HepG2 (cell line): ENCODE results near the gene PCDH7. TPM values are rescaled to one million over a fixed set of nuclear protein-coding genes. Genes with fewer than 3 reads are reported as not detected.
A peak's percentile ranks its signal among the peaks of the same experiment; 100 is the strongest.

Experiments used
- ATAC-seq: fragments of 200-7000 bp; cut with Tn5 transposase; 3 replicates; pipeline ENCODE4 v1.9.1; 2020; ENCODE audit warnings: mild to moderate bottlenecking, moderate library complexity
- BruUV-seq: library from RNA; stranded (reverse); fragments of 400-500 nt; replicated peaks from 2 replicates; lab custom pipeline; 2021; lab: Mats Ljungman, UMichigan
- CTCF ChIA-PET: fragments of 300-600 bp; formaldehyde crosslinking; extraction: SDS; loops from one replicate; lab custom pipeline; 2021; ENCODE audit warnings: low total read pairs, inconsistent platforms, low intra/inter-chr PET ratio; lab: Yijun Ruan, JAX
- POLR2A ChIA-PET: fragments of 350-600 bp; sonication (Branson Sonifier 250); formaldehyde crosslinking; loops from one replicate; lab custom pipeline; 2020; ENCODE audit warnings: antibody characterized with exemption, inconsistent platforms; lab: Yijun Ruan, JAX
- DNase-seq: peaks from one replicate; pipeline ENCODE4 v3.0.0-alpha.2; 2015; ENCODE audit warnings: low spot score
- FAIRE-seq: peaks from 3 replicates; lab custom pipeline; 2011; peaks lifted over from hg19 to GRCh38; lab: Jason Lieb, UNC
- H2AFZ ChIP-seq: one replicate; pipeline ENCODE4 v1.6.1; 2011; ENCODE audit warnings: low read length, inconsistent platforms
- H3K27ac ChIP-seq: fragments of 300-600 bp; 3 replicates; pipeline ENCODE4 v1.8.0; 2011; ENCODE audit warnings: mixed run types, mild to moderate bottlenecking, mixed read lengths, low read length, inconsistent platforms; ENCODE audit not compliant: insufficient read depth; ENCODE audit errors: extremely low read length
- H3K27me3 ChIP-seq, 2 experiments: fragments of 200-600 bp in 1 of 2; 2 replicates in 1 of 2; 3 replicates in 1 of 2; pipeline versions ENCODE4 v1.6.0 to v1.8.0; 2011; ENCODE audit warnings: low read length in 2 of 2, mild to moderate bottlenecking in 2 of 2, moderate library complexity in 2 of 2, inconsistent platforms in 1 of 2; ENCODE audit not compliant: insufficient read depth in 2 of 2, control insufficient read depth in 1 of 2
- H3K36me3 ChIP-seq, 2 experiments: fragments of 200-600 bp in 1 of 2; replicated peaks in 1 of 2; 2 replicates in 1 of 2; 3 replicates in 1 of 2; pipeline versions ENCODE4 v1.5.1 to v1.8.0; 2011; ENCODE audit warnings: low read length in 2 of 2, inconsistent platforms in 1 of 2; ENCODE audit not compliant: insufficient read depth in 2 of 2, control insufficient read depth in 1 of 2
- H3K4me1 ChIP-seq: 2 replicates; pipeline ENCODE4 v1.5.1; 2012; ENCODE audit warnings: low read length, inconsistent platforms; ENCODE audit not compliant: insufficient read depth
- H3K4me2 ChIP-seq: 2 replicates; pipeline ENCODE4 v1.6.0; 2011; ENCODE audit warnings: low read depth, low read length, inconsistent platforms
- H3K4me3 ChIP-seq, 3 experiments: fragments of 200-600 bp in 1 of 3; sonication (generic), shearing (Covaris generic) in 1 of 3; replicated peaks in 1 of 3; 2 replicates each; pipeline ENCODE4 v1.5.1; 2011 to 2016; ENCODE audit warnings: low read length in 3 of 3, inconsistent platforms in 2 of 3, low read depth in 2 of 3, mild to moderate bottlenecking in 2 of 3, control low read depth in 1 of 3, mixed read lengths in 1 of 3; ENCODE audit not compliant: insufficient read depth in 1 of 3
- H3K79me2 ChIP-seq: one replicate; pipeline ENCODE4 v1.6.1; 2011; ENCODE audit warnings: low read length, inconsistent platforms; ENCODE audit not compliant: insufficient read depth
- H3K9ac ChIP-seq: 2 replicates; pipeline ENCODE4 v1.6.0; 2011; ENCODE audit warnings: mild to moderate bottlenecking, low read depth, low read length, inconsistent platforms; ENCODE audit not compliant: insufficient read depth
- H3K9me3 ChIP-seq: 2 replicates; pipeline ENCODE4 v1.5.1; 2012; ENCODE audit warnings: mild to moderate bottlenecking, low read length
- H4K20me1 ChIP-seq: 2 replicates; pipeline ENCODE4 v1.6.0; 2011; ENCODE audit warnings: inconsistent platforms, mild to moderate bottlenecking, low read length, moderate library complexity; ENCODE audit not compliant: insufficient read depth
- DNMT3B ChIP-seq: conservative IDR thresholded peaks from 2 replicates; pipeline ENCODE4 v1.6.1; 2016; ENCODE audit warnings: missing biosample characterization, control low read depth
- DRAP1 ChIP-seq: IDR thresholded peaks from 2 replicates; pipeline ENCODE4 v1.6.1; 2016; ENCODE audit warnings: missing genetic modification reagents, missing compliant biosample characterization
- EZH2 ChIP-seq: conservative IDR thresholded peaks from 2 replicates; pipeline ENCODE4 v1.6.1; 2012; ENCODE audit warnings: mild to moderate bottlenecking, low read depth, low read length, moderate library complexity
- HDAC2 ChIP-seq: sonication (generic); formaldehyde crosslinking; IDR thresholded peaks from 2 replicates; pipeline ENCODE4 v1.4.0; 2020; ENCODE audit warnings: missing genetic modification reagents
- WGBS: methylation state at CpG from one replicate; pipeline ENCODE4 v1.1.6; 2017; ENCODE audit warnings: low lambda C conversion rate; 5-methylcytosine and 5-hydroxymethylcytosine counted together
- in situ Hi-C: cut with HindIII; loops from 2 replicates; pipeline ENCODE4 v1.10.0; 2017; ENCODE audit warnings: low pct_unique_long_range_greater_than_20kb; ENCODE audit not compliant: extremely low pct_ligation_motif_present
- intact Hi-C: fragments of 100-400 bp; cut with micrococcal nuclease; formaldehyde crosslinking; loops from one replicate; pipeline ENCODE4 v1.10.0; 2022; ENCODE audit not compliant: unreplicated experiment
- polyA plus RNA-seq, 8 experiments: library from polyadenylated mRNA; depleted of rRNA in 3 of 8; stranded (reverse) in 7 of 8; unstranded in 1 of 8; fragments of >200 nt; fragmentation: Illumina TruSeq in 4 of 8; extraction: Trizol in 4 of 8; gene quantifications; 2 replicates each; pipeline versions ENCODE4 v1.2.1 to v1.2.3, GENCODE V29; 2011 to 2016; ENCODE audit warnings: low read depth in 4 of 8, missing spikeins in 1 of 8, mixed read lengths in 1 of 8; ENCODE audit not compliant: insufficient read depth in 1 of 8
- total RNA-seq, 5 experiments: library from RNA; depleted of rRNA; stranded (reverse); fragments of >200 nt; fragmentation: Illumina TruSeq; extraction: Trizol; gene quantifications; 2 replicates each; pipeline ENCODE4 v1.2.3, GENCODE V29; 2016; ENCODE audit warnings: low read depth in 1 of 5
- TF ChIP-seq, protein P1 (sequence below), 2 experiments: IDR thresholded peaks; 2 replicates each; pipeline ENCODE4 v1.6.1; 2011 to 2012; ENCODE audit warnings: low read length in 2 of 2, borderline replicate concordance in 1 of 2, low read depth in 1 of 2, mild to moderate bottlenecking in 1 of 2, moderate library complexity in 1 of 2

PCDH7 gene
- total and polyA plus RNA-seq, 2 of the 13 experiments (the other 11 are each of a cell fraction or from before 2014, with no cell fraction given), result not detected

DNA sequence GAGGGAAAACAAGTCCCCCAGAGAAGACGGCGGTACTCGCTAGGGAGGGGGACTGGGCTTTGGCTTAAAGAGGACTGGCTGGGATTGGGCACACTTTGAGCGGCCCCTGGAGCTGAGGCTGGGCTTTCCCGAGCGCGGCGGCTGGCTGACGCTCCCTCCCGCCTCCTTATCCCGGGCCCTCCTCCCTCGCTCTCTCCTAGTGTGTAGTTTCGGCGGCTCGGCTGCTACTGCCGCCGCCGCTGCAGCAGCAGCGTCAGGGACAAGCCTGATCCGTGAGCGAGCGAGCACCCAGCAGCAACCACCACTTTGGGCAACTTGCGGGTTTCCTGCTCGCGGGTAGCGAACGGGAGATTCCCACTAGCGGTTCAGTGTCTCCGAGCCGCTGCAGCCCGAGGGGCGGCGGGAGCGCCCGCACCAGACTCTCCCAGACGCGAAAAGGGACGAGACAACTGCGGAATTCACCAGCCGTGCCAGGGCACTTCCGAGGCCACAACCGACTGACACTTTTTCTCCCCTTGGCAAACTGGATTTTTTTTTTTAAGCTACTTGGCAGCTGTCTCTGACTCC is 632 bp upstream of the PCDH7 start:
- 23% methylated on average over 10 of the region's 42 CpGs for WGBS
- no peak for TF ChIP-seq DRAP1
- no peak for TF ChIP-seq HDAC2
- TF ChIP-seq EZH2, result peak; percentile 60; the same call in 1 of the 2 replicates
- TF ChIP-seq, protein P1, sequence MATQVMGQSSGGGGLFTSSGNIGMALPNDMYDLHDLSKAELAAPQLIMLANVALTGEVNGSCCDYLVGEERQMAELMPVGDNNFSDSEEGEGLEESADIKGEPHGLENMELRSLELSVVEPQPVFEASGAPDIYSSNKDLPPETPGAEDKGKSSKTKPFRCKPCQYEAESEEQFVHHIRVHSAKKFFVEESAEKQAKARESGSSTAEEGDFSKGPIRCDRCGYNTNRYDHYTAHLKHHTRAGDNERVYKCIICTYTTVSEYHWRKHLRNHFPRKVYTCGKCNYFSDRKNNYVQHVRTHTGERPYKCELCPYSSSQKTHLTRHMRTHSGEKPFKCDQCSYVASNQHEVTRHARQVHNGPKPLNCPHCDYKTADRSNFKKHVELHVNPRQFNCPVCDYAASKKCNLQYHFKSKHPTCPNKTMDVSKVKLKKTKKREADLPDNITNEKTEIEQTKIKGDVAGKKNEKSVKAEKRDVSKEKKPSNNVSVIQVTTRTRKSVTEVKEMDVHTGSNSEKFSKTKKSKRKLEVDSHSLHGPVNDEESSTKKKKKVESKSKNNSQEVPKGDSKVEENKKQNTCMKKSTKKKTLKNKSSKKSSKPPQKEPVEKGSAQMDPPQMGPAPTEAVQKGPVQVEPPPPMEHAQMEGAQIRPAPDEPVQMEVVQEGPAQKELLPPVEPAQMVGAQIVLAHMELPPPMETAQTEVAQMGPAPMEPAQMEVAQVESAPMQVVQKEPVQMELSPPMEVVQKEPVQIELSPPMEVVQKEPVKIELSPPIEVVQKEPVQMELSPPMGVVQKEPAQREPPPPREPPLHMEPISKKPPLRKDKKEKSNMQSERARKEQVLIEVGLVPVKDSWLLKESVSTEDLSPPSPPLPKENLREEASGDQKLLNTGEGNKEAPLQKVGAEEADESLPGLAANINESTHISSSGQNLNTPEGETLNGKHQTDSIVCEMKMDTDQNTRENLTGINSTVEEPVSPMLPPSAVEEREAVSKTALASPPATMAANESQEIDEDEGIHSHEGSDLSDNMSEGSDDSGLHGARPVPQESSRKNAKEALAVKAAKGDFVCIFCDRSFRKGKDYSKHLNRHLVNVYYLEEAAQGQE (IDR thresholded peaks at IDR 0.05; ENCODE audit: borderline replicate concordance in 1 of 2, low read depth in 1 of 2, low read length in 2 of 2), result no peak
- TF ChIP-seq DNMT3B (CRISPR knock-in tag), result no peak
- peaks cover 4 to 34% of the 10 kb centered on the region in 2 experiments; a peak in 4 of 5 replicates for H3K27me3 ChIP-seq
- DNase-seq (no peak), FAIRE-seq (no peak), ATAC-seq (peak; percentile 63)
- POLR2A ChIA-PET, result no interaction called here
- CTCF ChIA-PET, result no interaction called here
- in situ Hi-C loops (no loop called here), intact Hi-C loops (loop anchor here (10.0 kb wide), 1 partner anchor 955 kb away; no protein-coding TSS in a partner anchor)
- peaks cover 9% of the 10 kb centered on the region; the same call in 1 of the 2 replicates for H3K4me1 ChIP-seq
- no peak overlapping the region for H2AFZ ChIP-seq
- no peak overlapping the region for H3K9ac ChIP-seq
- H3K36me3 ChIP-seq, result no peaks in the 10 kb centered on the region
- H4K20me1 ChIP-seq, result no peaks in the 10 kb centered on the region
- peak overlapping the region; percentile 23; the same call in 1 of the 2 replicates for H3K4me2 ChIP-seq
- H3K79me2 ChIP-seq, result no peaks in the 10 kb centered on the region
- no peaks in the 10 kb centered on the region for H3K9me3 ChIP-seq
- H3K4me3 ChIP-seq, result peak overlapping the region in 1 of 3 experiments; percentile 4; a peak in 1 of 6 replicates
- BruUV-seq, result no TSS peak
- no peak overlapping the region for H3K27ac ChIP-seq
